Posterior cingulate gyrus (tissue), 11 donors: ENCODE measurements around the gene C1QTNF1.
A peak's percentile ranks its signal among the peaks of the same experiment; 100 is the strongest.

Experiments
- DNase-seq, 10 donors: peaks; one replicate each; pipeline versions ENCODE4 v3.0.0 to v3.0.0-alpha.2; 2020 to 2021; ENCODE audit warnings: mixed read lengths in 3 of 10
- intact Hi-C: fragments of 100-400 bp; cut with DNase I; formaldehyde crosslinking; loops from one replicate; pipeline ENCODE4 v1.15.1; 2023

The C1QTNF1 gene

DNA sequence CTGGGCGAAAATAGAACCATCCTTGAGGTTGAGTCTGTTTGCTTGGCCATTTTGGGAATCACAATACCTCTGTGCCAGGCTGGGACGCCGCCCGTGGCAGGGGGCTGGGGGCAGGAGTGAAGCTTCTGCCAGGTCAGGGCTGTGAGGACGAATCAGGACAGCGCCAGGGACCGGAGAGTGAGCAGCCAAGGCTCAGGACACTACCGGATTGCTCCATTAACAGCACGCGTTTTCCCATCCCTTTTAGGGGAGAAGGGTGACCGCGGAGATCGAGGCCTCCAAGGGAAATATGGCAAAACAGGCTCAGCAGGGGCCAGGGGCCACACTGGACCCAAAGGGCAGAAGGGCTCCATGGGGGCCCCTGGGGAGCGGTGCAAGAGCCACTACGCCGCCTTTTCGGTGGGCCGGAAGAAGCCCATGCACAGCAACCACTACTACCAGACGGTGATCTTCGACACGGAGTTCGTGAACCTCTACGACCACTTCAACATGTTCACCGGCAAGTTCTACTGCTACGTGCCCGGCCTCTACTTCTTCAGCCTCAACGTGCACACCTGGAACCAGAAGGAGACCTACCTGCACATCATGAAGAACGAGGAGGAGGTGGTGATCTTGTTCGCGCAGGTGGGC, 23.4 kb downstream of the C1QTNF1 start:
- intact Hi-C loops: no loop called here
- DNase-seq: peak in 3 of 10 donors; percentile 47 to 71 (median 68)

- intact Hi-C loops: no loop called here
- DNase-seq: peak in 3 of 10 donors; percentile 66 to 78 (median 77)
Observed at GRCh38 chr17:79047923-79048825, 24.2 kb downstream of the C1QTNF1 start.

GRCh38 chr17:79048826-79049755, 25.1 kb downstream of the C1QTNF1 start:
- intact Hi-C loops: no loop called here
- peak in 3 of 10 donors; percentile 29 to 53 (median 43) for DNase-seq

DNA sequence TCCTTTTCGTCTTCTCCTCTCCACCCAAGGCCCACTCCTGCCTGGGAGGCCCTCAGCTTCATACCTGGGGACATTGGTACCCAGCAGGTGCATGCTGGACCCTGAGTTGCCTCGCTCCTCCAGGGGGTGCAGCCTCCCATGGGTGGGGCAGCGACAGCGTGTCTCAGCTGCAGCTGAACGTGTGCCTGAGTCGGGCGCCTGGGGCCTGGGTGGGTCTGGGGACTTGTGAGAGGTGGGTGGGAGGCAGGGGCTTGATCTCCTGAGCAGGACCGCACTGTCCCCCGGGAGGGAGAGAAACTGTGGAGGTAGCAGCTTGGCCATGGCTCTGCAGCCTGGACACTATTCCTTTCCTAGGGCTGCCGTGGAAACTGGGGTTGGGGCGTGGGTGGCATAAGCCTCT, 25.9 kb downstream of the C1QTNF1 start:
- peak in 3 of 10 donors; percentile 57 to 67 (median 64) for DNase-seq
- intact Hi-C loops: no loop called here

- intact Hi-C loops: no loop called here
- DNase-seq: peak in 2 of 10 donors; percentile 39 to 43
Observed at GRCh38 chr17:79050551-79050950, 26.6 kb downstream of the C1QTNF1 start.

DNA sequence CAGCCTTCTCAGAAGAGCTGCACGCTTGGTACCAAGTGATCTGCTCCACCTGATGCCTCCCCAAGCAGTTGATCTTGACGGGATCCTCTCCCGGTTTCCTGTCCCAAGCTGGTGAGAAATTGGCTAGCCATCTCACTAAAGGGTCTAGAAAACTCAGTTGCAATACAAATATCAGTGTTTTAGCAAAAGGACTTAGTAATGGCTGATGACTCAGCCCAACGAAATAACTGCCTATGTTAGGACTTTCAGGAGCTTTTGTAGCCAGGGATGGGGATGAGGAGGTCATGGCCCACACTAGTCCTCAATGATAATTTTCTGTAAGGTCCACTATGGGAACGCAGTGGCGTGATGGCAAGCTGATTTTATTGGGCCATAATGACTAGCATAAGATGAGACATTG, 27.3 kb downstream of the C1QTNF1 start:
- intact Hi-C loops: no loop called here
- DNase-seq: no peak

DNA sequence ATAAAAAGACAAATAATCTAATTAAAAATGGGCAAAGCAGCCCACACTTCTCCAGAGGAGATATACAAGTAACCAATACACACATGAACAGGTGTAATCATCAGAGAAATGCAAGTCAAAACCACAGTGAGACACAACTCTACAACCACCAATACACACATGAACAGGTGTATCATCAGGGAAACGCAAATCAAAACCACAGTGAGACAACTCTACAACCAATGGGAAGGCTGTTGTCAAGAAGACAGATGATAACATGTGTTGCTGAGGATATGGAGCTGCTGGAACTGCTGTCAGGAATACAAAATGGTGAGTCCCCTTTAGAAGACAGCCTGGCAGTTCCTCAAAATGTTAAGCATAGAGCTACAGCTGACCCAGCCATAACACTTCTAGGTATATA, 28.2 kb downstream of the C1QTNF1 start:
- intact Hi-C loops: no loop called here
- DNase-seq: no peak

DNA sequence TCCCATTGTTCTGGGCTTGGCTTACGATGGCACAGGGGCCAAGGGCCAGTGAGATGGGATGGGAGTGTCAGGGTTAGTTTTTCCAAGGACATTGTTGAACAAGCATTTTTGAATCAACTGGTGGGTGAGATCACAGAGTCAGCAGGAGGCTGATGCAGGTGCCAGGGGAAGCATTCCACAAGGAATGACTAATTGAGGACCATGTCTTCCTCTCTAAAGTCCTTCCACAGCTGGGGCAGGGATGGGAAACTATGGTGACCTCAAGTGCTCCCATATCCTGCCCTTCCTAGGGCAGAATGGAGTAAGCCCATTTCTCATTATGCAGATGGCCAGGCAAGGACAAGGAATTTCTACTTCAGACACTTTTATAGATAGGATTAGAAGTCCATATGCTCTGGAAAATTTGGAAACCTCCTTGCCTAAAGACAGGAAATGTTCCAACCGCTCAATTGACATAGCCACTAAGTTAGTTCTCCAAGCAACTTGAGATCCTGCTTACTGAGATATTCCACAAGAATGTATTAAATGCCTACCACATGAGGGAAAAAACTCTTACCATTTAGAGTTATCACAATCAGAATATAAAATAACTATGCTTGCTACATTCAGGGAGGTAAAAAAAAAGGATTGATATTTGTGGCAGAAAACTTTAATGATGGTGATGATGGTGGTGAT, 29.4 kb downstream of the C1QTNF1 start:
- DNase-seq: peak in 2 of 10 donors; percentile 17 to 20
- intact Hi-C loops: no loop called here

- intact Hi-C loops: no loop called here
- peak in 1 of 10 donors; percentile 2 for DNase-seq
Observed at GRCh38 chr17:79054200-79054960, 30.4 kb downstream of the C1QTNF1 start.

DNA sequence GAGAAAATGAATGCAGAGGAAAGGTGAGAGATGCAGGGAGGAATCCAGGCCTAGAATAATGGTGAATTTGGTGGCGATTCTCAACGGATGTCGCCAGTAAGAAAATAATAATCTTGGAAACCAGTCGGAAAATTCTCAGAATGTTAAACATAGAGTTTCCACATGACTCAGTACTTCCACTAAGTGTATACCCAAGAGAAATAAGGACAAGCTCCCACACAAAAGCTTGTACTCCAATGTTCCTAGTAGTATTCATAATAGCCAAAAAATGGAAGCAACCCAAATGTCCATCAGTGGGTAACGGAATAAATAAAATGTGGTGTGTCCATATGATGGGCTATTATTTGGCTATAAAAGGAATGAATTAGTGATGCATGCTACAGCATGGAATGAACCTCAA, 31.2 kb downstream of the C1QTNF1 start:
- no peak for DNase-seq
- intact Hi-C loops: no loop called here

DNA sequence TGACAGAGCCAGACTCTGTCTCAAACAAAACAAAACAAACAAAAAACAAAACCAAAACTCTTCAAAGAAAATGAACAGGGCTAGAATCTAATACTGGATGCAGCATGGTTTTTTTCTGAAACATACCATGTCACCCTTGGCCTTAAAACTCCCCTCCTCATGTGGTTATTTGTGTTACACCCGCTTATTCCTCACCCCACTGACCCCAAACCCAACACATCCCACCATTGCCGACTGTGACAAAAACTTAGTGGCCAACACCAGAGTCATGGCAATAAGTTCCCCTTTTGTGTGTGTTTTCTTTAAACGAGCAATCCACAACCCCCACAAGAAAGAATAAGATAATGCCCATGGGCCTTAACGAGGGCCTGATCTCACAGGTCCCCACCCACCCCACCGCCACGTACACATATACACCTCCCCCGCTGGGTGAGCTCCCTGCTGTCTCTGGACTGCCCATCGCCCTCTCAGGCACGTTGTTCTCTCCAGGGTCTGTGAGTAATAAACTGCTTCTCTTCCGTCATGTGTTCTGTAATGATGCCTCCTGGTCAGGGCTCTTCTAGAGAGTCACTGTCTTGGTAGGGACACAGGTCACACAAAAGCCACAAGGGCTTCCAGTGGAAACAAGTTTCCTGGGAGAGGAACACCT, 33.9 kb downstream of the C1QTNF1 start:
- DNase-seq: peak in 3 of 10 donors; percentile 10 to 27 (median 14)

DNA sequence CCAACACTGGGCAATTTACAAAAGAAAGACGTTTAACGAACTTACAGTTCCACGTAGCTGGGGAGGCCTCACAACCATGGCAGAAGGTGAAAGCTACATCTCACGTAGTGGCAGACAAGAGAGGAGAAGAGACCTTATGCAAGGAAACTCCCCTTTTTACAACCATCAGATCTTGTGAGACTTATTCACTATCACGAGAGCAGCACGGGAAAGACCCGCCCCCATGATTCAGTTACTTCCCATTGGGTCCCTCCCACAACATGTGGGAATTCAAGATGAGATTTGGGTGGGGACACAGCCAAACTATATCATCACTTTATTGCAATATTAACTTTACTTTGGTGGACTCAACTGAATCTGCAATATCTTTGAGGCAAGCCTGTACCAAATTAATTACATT, 38.7 kb downstream of the C1QTNF1 start:
- peak in 1 of 10 donors; percentile 7 for DNase-seq
- intact Hi-C loops: no loop called here

More for the DNA sequence above, 33.9 kb downstream of the C1QTNF1 start:
- intact Hi-C loops: no loop called here

DNA sequence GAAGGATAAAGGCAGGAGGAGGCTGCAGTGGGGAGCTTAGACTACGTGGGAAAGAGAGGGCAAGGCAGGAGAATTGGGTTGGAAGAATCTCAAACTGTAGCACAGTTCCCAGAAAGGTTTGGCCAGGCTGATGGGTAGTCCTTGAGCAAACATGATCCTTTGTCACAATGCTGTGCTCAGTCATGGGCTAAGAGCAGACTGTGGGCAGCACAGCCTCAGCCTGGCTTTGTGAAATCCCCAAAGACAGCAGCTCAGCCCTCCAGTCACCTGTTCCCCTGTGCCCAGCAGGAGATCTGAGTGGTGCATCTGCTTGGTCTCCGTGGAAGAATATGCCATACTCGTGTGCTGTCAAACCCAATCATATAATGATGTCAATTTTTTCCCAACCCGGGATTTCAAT, 40.1 kb downstream of the C1QTNF1 start:
- DNase-seq: peak in 1 of 10 donors; percentile 22
- intact Hi-C loops: no loop called here

- peak in 6 of 10 donors; percentile 49 to 74 (median 64) for DNase-seq
- intact Hi-C loops: no loop called here
Observed at GRCh38 chr17:79065105-79065670, 41.2 kb downstream of the C1QTNF1 start.

DNA sequence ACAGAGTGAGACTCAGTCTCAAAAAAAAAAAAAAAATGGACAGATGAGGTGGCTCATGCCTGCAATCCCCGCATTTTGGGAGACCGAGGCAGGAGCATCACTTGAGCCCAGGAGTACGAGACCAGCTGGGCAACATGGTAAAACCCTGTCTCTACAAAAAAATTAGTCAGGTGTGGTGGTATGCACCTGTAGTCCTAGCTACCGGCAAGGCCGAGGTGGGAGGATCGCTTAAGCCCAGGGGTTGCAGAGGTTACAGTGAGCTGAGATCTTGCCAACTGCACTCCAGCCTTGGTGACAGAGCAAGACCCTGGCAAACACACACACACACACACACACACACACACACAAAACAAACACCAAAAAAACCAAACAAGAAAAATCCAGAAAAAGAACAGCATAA, 43.0 kb downstream of the C1QTNF1 start:
- DNase-seq: peak in 2 of 10 donors; percentile 29 to 42
- intact Hi-C loops: no loop called here

DNA sequence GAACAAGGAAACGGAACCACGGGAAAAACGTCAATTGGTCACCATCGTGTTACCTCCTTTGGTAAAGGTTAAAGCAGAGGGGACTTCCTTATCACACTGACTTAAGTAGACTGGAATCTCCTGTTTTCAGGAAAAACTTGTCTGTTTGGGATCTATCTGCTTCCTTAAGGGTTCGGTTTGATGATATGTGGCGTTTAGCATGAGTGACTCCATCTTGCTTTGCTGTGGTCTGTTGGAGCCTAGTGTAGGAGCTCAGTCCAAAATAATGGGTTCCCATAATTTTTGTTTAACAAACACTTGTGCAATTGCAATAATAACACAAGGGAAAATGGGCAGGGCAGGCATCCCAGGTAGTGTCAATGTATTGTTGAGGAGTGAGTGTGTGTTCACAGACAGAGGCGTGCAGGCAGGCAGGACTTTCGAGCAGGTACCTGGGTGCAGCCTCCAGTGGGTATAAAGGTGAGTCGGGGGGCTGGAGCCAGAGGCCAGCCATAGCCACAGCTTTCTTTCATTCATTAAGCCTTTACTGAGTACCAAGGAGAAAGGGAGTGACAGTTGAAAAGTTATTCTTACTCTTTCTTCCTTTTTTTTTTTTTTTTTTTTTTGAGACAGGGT, 46.4 kb downstream of the C1QTNF1 start:
- DNase-seq: peak in 3 of 10 donors; percentile 4 to 44 (median 16)
- intact Hi-C loops: no loop called here

GRCh38 chr17:79071161-79071740, 47.3 kb downstream of the C1QTNF1 start:
- DNase-seq: peak in 2 of 10 donors; percentile 8 to 12
- intact Hi-C loops: no loop called here
